Activated CD8-positive, alpha-beta memory T cell treated with anti-CD3 and anti-CD28 coated beads, Interleukin-2, amount 10 ng/mL, durations not matched to agents 7 days and 5 days (primary cell): Measurements from ENCODE around the gene CYP19A1. TPM values are rescaled to one million over a fixed set of nuclear protein-coding genes. Genes with fewer than 3 reads are reported as not detected.

Experiments
- ATAC-seq: fragments of 150-1000 bp; cut with Tn5 transposase; one replicate; pipeline ENCODE4 v1.10.0; 2021; ENCODE audit warnings: moderate library complexity
- CTCF ChIA-PET: fragments of 350-600 bp; sonication (Branson Sonifier 250); formaldehyde crosslinking; loops from one replicate; lab custom pipeline; 2021; ENCODE audit warnings: antibody characterized with exemption; lab: Charles Lee
- DNase-seq: peaks from one replicate; pipeline ENCODE4 v3.0.0-alpha.2; 2020
- H3K27ac Mint-ChIP-seq: one replicate; pipeline ENCODE4 v1.8.0; 2021; ENCODE audit warnings: mild to moderate bottlenecking, mixed read lengths
- H3K27me3 Mint-ChIP-seq: one replicate; pipeline ENCODE4 v1.8.0; 2021; ENCODE audit warnings: mixed read lengths
- H3K36me3 Mint-ChIP-seq: one replicate; pipeline ENCODE4 v1.8.0; 2021; ENCODE audit warnings: mild to moderate bottlenecking, mixed read lengths
- H3K4me1 Mint-ChIP-seq: one replicate; pipeline ENCODE4 v1.8.0; 2021; ENCODE audit warnings: mixed read lengths
- H3K4me3 Mint-ChIP-seq: one replicate; pipeline ENCODE4 v1.8.0; 2021; ENCODE audit warnings: mild to moderate bottlenecking, moderate library complexity, mixed read lengths
- H3K9me3 Mint-ChIP-seq: one replicate; pipeline ENCODE4 v1.8.0; 2022; ENCODE audit warnings: low read depth, mixed read lengths
- total RNA-seq, 2 experiments: library from RNA; stranded (reverse); gene quantifications; one replicate each; pipeline ENCODE4 v1.2.3, GENCODE V29; 2021

CYP19A1 gene
- total RNA-seq, 2 experiments from 2014 or later, result 1.0 TPM; not detected in 1

GRCh38 chr15:51313644-51314280 lies 24.6 kb downstream of the CYP19A1 start:
- peaks cover 24% of the 10 kb centered on the region for H3K27me3 Mint-ChIP-seq
- ATAC-seq (no peak), DNase-seq (no peak)
- no peaks in the 10 kb centered on the region for H3K36me3 Mint-ChIP-seq
- no peak overlapping the region for H3K27ac Mint-ChIP-seq
- CTCF ChIA-PET, result no interaction called here
- H3K9me3 Mint-ChIP-seq, result no peaks in the 10 kb centered on the region
- no peaks in the 10 kb centered on the region for H3K4me1 Mint-ChIP-seq
- H3K4me3 Mint-ChIP-seq, result no peak overlapping the region

GRCh38 chr15:51313074-51313393 lies 25.4 kb downstream of the CYP19A1 start:
- CTCF ChIA-PET, result no interaction called here
- H3K4me1 Mint-ChIP-seq, result no peaks in the 10 kb centered on the region
- H3K9me3 Mint-ChIP-seq, result no peaks in the 10 kb centered on the region
- no peak overlapping the region for H3K27ac Mint-ChIP-seq
- no peak overlapping the region for H3K4me3 Mint-ChIP-seq
- H3K36me3 Mint-ChIP-seq, result no peaks in the 10 kb centered on the region
- ATAC-seq, result no peak
- H3K27me3 Mint-ChIP-seq, result peaks cover 24% of the 10 kb centered on the region
- no peak for DNase-seq

- no peak for ATAC-seq
- no peak overlapping the region for H3K27ac Mint-ChIP-seq
- H3K4me1 Mint-ChIP-seq, result no peaks in the 10 kb centered on the region
- DNase-seq, result no peak
- no peaks in the 10 kb centered on the region for H3K36me3 Mint-ChIP-seq
- CTCF ChIA-PET, result no interaction called here
- no peaks in the 10 kb centered on the region for H3K9me3 Mint-ChIP-seq
- peaks cover 24% of the 10 kb centered on the region for H3K27me3 Mint-ChIP-seq
- no peak overlapping the region for H3K4me3 Mint-ChIP-seq
Observed at GRCh38 chr15:51312166-51313073, 26.0 kb downstream of the CYP19A1 start.

GRCh38 chr15:51311510-51311909 lies 26.9 kb downstream of the CYP19A1 start:
- Mint-ChIP-seq H3K9me3 (no peaks in the 10 kb centered on the region), H3K4me3 (no peak overlapping the region), H3K27ac (no peak overlapping the region), H3K27me3 (peaks cover 29% of the 10 kb centered on the region), H3K36me3 (no peaks in the 10 kb centered on the region), H3K4me1 (no peaks in the 10 kb centered on the region)
- DNase-seq, result no peak
- no peak for ATAC-seq
- CTCF ChIA-PET, result no interaction called here

- Mint-ChIP-seq H3K36me3 (no peaks in the 10 kb centered on the region), H3K4me3 (no peak overlapping the region)
Observed at GRCh38 chr15:51310064-51310463, 28.3 kb downstream of the CYP19A1 start.

GRCh38 chr15:51307811-51308210 lies 30.6 kb downstream of the CYP19A1 start:
- Mint-ChIP-seq H3K27ac (no peak overlapping the region), H3K4me1 (no peaks in the 10 kb centered on the region), H3K27me3 (peaks cover 47% of the 10 kb centered on the region), H3K4me3 (no peak overlapping the region), H3K9me3 (no peaks in the 10 kb centered on the region), H3K36me3 (no peaks in the 10 kb centered on the region)
- DNase-seq, result no peak
- CTCF ChIA-PET, result interaction anchor here (1.4 kb wide), 1 partner anchor 145 kb away, joined by 4 read pairs; no protein-coding TSS in a partner anchor
- no peak for ATAC-seq

More at GRCh38 chr15:51310064-51310463, 28.3 kb downstream of the CYP19A1 start:
- no peak for ATAC-seq
- no peak for DNase-seq
- Mint-ChIP-seq H3K9me3 (no peaks in the 10 kb centered on the region), H3K27ac (no peak overlapping the region), H3K27me3 (peaks cover 38% of the 10 kb centered on the region), H3K4me1 (no peaks in the 10 kb centered on the region)
- CTCF ChIA-PET, result no interaction called here

GRCh38 chr15:51307325-51307724 lies 31.1 kb downstream of the CYP19A1 start:
- Mint-ChIP-seq H3K4me1 (no peaks in the 10 kb centered on the region), H3K9me3 (no peaks in the 10 kb centered on the region), H3K27ac (no peak overlapping the region), H3K36me3 (no peaks in the 10 kb centered on the region), H3K27me3 (peaks cover 48% of the 10 kb centered on the region), H3K4me3 (no peak overlapping the region)
- ATAC-seq, result no peak
- DNase-seq, result no peak
- CTCF ChIA-PET, result interaction anchor here (1.4 kb wide), 1 partner anchor 144 kb away, joined by 4 read pairs; no protein-coding TSS in a partner anchor

- no peaks in the 10 kb centered on the region for H3K36me3 Mint-ChIP-seq
- CTCF ChIA-PET, result no interaction called here
- H3K4me1 Mint-ChIP-seq, result no peaks in the 10 kb centered on the region
- H3K27me3 Mint-ChIP-seq, result peaks cover 42% of the 10 kb centered on the region
- no peaks in the 10 kb centered on the region for H3K9me3 Mint-ChIP-seq
- no peak overlapping the region for H3K27ac Mint-ChIP-seq
- DNase-seq, result no peak
- no peak for ATAC-seq
- H3K4me3 Mint-ChIP-seq, result no peak overlapping the region
Observed at GRCh38 chr15:51303462-51303980, 34.9 kb downstream of the CYP19A1 start.

- peaks cover 42% of the 10 kb centered on the region for H3K27me3 Mint-ChIP-seq
- ATAC-seq (no peak), DNase-seq (no peak)
- H3K9me3 Mint-ChIP-seq, result no peaks in the 10 kb centered on the region
- CTCF ChIA-PET, result interaction anchor here (0.7 kb wide), 1 partner anchor 1064 kb away, joined by 3 read pairs; no protein-coding TSS in a partner anchor
- H3K4me3 Mint-ChIP-seq, result no peak overlapping the region
- no peak overlapping the region for H3K27ac Mint-ChIP-seq
- no peaks in the 10 kb centered on the region for H3K36me3 Mint-ChIP-seq
- H3K4me1 Mint-ChIP-seq, result no peaks in the 10 kb centered on the region
Observed at GRCh38 chr15:51302480-51302879, 35.9 kb downstream of the CYP19A1 start.

- Mint-ChIP-seq H3K36me3 (no peaks in the 10 kb centered on the region), H3K27ac (no peak overlapping the region), H3K27me3 (peaks cover 38% of the 10 kb centered on the region), H3K4me3 (no peak overlapping the region), H3K9me3 (no peaks in the 10 kb centered on the region), H3K4me1 (no peaks in the 10 kb centered on the region)
- no peak for ATAC-seq
- DNase-seq, result no peak
- CTCF ChIA-PET, result no interaction called here
Observed at GRCh38 chr15:51299187-51300015, 39.0 kb downstream of the CYP19A1 start.

GRCh38 chr15:51298620-51299019 lies 39.8 kb downstream of the CYP19A1 start:
- ATAC-seq (no peak), DNase-seq (no peak)
- Mint-ChIP-seq H3K27me3 (peaks cover 34% of the 10 kb centered on the region), H3K4me1 (no peaks in the 10 kb centered on the region), H3K4me3 (no peak overlapping the region), H3K36me3 (no peaks in the 10 kb centered on the region), H3K27ac (no peak overlapping the region), H3K9me3 (no peaks in the 10 kb centered on the region)
- CTCF ChIA-PET, result interaction anchor here (1.1 kb wide), 1 partner anchor 135 kb away, joined by 4 read pairs; no protein-coding TSS in a partner anchor

- Mint-ChIP-seq H3K4me1 (no peaks in the 10 kb centered on the region), H3K27ac (no peak overlapping the region), H3K27me3 (peaks cover 16% of the 10 kb centered on the region), H3K9me3 (no peaks in the 10 kb centered on the region), H3K36me3 (no peaks in the 10 kb centered on the region), H3K4me3 (no peak overlapping the region)
- CTCF ChIA-PET, result no interaction called here
- DNase-seq (no peak), ATAC-seq (no peak)
Observed at GRCh38 chr15:51290720-51291119, 47.7 kb downstream of the CYP19A1 start.

GRCh38 chr15:51289290-51289689 lies 49.1 kb downstream of the CYP19A1 start:
- CTCF ChIA-PET, result no interaction called here
- H3K27ac Mint-ChIP-seq, result no peak overlapping the region
- H3K4me3 Mint-ChIP-seq, result no peak overlapping the region
- peaks cover 15% of the 10 kb centered on the region for H3K27me3 Mint-ChIP-seq
- no peaks in the 10 kb centered on the region for H3K36me3 Mint-ChIP-seq
- H3K9me3 Mint-ChIP-seq, result no peaks in the 10 kb centered on the region
- H3K4me1 Mint-ChIP-seq, result no peaks in the 10 kb centered on the region
- ATAC-seq (no peak), DNase-seq (no peak)
